WTC11 (cell line): ENCODE measurements around the gene PODXL. TPM values are rescaled to one million over a fixed set of nuclear protein-coding genes. Genes with fewer than 3 reads are reported as not detected.

Experiments
- ATAC-seq: fragments of 200-7000 bp; cut with Tn5 transposase; 2 replicates; pipeline ENCODE4 v1.10.0; 2021; ENCODE audit warnings: mild to moderate bottlenecking, moderate library complexity
- CTCF ChIA-PET: fragments of 300-600 bp; sonication (Branson Sonifier 250); formaldehyde crosslinking; loops from one replicate; lab custom pipeline; 2021; ENCODE audit warnings: antibody characterized with exemption; lab: Charles Lee
- POLR2A ChIA-PET: fragments of 350-600 bp; sonication (Branson Sonifier 250); formaldehyde crosslinking; loops from one replicate; lab custom pipeline; 2021; ENCODE audit warnings: antibody characterized with exemption; lab: Charles Lee
- DNase-seq: peaks from one replicate; pipeline ENCODE4 v3.0.0; 2021; ENCODE audit warnings: low spot score
- H3K27ac Mint-ChIP-seq: 2 replicates; pipeline ENCODE4 v1.8.0; 2021; ENCODE audit warnings: mixed read lengths
- H3K27me3 Mint-ChIP-seq: 2 replicates; pipeline ENCODE4 v1.8.0; 2021; ENCODE audit warnings: low read depth, mild to moderate bottlenecking, moderate library complexity, mixed read lengths
- H3K36me3 Mint-ChIP-seq: 2 replicates; pipeline ENCODE4 v1.8.0; 2021; ENCODE audit warnings: mixed read lengths
- H3K4me1 Mint-ChIP-seq: 2 replicates; pipeline ENCODE4 v1.8.0; 2022; ENCODE audit warnings: mixed read lengths
- H3K4me3 Mint-ChIP-seq: 2 replicates; pipeline ENCODE4 v1.8.0; 2021; ENCODE audit warnings: mild to moderate bottlenecking, moderate library complexity, mixed read lengths
- H3K9me3 Mint-ChIP-seq: 2 replicates; pipeline ENCODE4 v1.8.0; 2021; ENCODE audit warnings: mixed read lengths
- ATF2 ChIP-seq: sonication (generic); formaldehyde crosslinking; IDR thresholded peaks from 2 replicates; pipeline ENCODE4 v1.8.1; 2022; ENCODE audit warnings: low read depth, missing genetic modification reagents, borderline replicate concordance
- ATF3 ChIP-seq: sonication (generic); formaldehyde crosslinking; conservative IDR thresholded peaks from 2 replicates; pipeline ENCODE4 v1.8.1; 2022; ENCODE audit warnings: mild to moderate bottlenecking, missing genetic modification reagents
- CTCF ChIP-seq: fragments of 200-600 bp; IDR thresholded peaks from 2 replicates; pipeline ENCODE4 v1.8.0; 2022; ENCODE audit warnings: antibody characterized with exemption
- EMX1 ChIP-seq: fragments of 250-450 bp; sonication (Bioruptor Pico); IDR thresholded peaks from 2 replicates; pipeline ENCODE4 v1.8.0; 2021; ENCODE audit warnings: mild to moderate bottlenecking
- FOXK1 ChIP-seq: sonication (generic); formaldehyde crosslinking; IDR thresholded peaks from 2 replicates; pipeline ENCODE4 v1.8.0; 2022; ENCODE audit warnings: mild to moderate bottlenecking, moderate library complexity, missing genetic modification reagents
- IRF1 ChIP-seq: sonication (generic); formaldehyde crosslinking; IDR thresholded peaks from 2 replicates; pipeline ENCODE4 v1.8.0; 2023; ENCODE audit warnings: missing genetic modification reagents
- MXD4 ChIP-seq: fragments of 250-450 bp; sonication (Bioruptor Pico); IDR thresholded peaks from 2 replicates; pipeline ENCODE4 v1.8.0; 2021; ENCODE audit warnings: mild to moderate bottlenecking, moderate library complexity, borderline replicate concordance
- PREB ChIP-seq: sonication (generic); formaldehyde crosslinking; IDR thresholded peaks from 2 replicates; pipeline ENCODE4 v1.8.1; 2022; ENCODE audit warnings: mild to moderate bottlenecking, missing genetic modification reagents, moderate library complexity, borderline replicate concordance
- RELA ChIP-seq: sonication (generic); formaldehyde crosslinking; IDR thresholded peaks from 2 replicates; pipeline ENCODE4 v1.8.1; 2022; ENCODE audit warnings: missing genetic modification reagents, mild to moderate bottlenecking, borderline replicate concordance
- USF2 ChIP-seq: sonication (generic); formaldehyde crosslinking; IDR thresholded peaks from 2 replicates; pipeline ENCODE4 v1.8.1; 2023; ENCODE audit warnings: mild to moderate bottlenecking, missing genetic modification reagents, moderate library complexity
- ZBTB43 ChIP-seq: sonication (generic); formaldehyde crosslinking; IDR thresholded peaks from 2 replicates; pipeline ENCODE4 v1.8.1; 2023; ENCODE audit warnings: mild to moderate bottlenecking, missing genetic modification reagents
- ZNF281 ChIP-seq: sonication (generic); formaldehyde crosslinking; IDR thresholded peaks from 2 replicates; pipeline ENCODE4 v1.8.0; 2023; ENCODE audit warnings: mild to moderate bottlenecking, missing genetic modification reagents
- ZNF416 ChIP-seq: fragments of 250-450 bp; sonication (Bioruptor Pico); IDR thresholded peaks from 2 replicates; pipeline ENCODE4 v1.9.0; 2021; ENCODE audit warnings: mild to moderate bottlenecking, inconsistent platforms
- total RNA-seq: library from RNA; stranded (reverse); gene quantifications from 3 replicates; pipeline ENCODE4 v1.2.3, GENCODE V29; 2021

The PODXL gene
- total RNA-seq, 1 experiment from 2014 or later, result 483 TPM

- Mint-ChIP-seq H3K9me3 (no peaks in the 10 kb centered on the region), H3K4me1 (peaks cover 47% of the 10 kb centered on the region), H3K27ac (peak overlapping the region; percentile 91), H3K36me3 (peaks cover 89% of the 10 kb centered on the region), H3K4me3 (no peak overlapping the region), H3K27me3 (no peaks in the 10 kb centered on the region)
- CTCF ChIA-PET, result interaction anchor here (0.9 to 4.2 kb wide), 7 partner anchors 14 to 148 kb away, joined by 3 to 22 read pairs (median 5); no protein-coding TSS in a partner anchor
- TF ChIP-seq ZNF281 (CRISPR knock-in tag) (no peak), USF2 (no peak), FOXK1 (CRISPR knock-in tag) (no peak), MXD4 (CRISPR knock-in tag) (no peak), ZNF416 (CRISPR knock-in tag) (no peak), CTCF (peak; percentile 77), ZBTB43 (CRISPR knock-in tag) (peak; percentile 76; the same call in 1 of the 2 replicates), EMX1 (CRISPR knock-in tag) (0 out of 2 replicates have a peak, but pooled peaks have one; percentile 14), PREB (CRISPR knock-in tag) (no peak), IRF1 (CRISPR knock-in tag) (no peak), RELA (CRISPR knock-in tag) (no peak), ATF3 (no peak), ATF2 (CRISPR knock-in tag) (no peak)
- TF ChIP-seq, all 79 proteins: peak for 3
- ATAC-seq (peak; percentile 64), DNase-seq (peak; percentile 81)
- POLR2A ChIA-PET, result no interaction called here
Measured at GRCh38 chr7:131507592-131508331, 48.7 kb downstream of the PODXL start.
